ENCODE data around the gene KLK12.

Gene KLK12

DNA sequence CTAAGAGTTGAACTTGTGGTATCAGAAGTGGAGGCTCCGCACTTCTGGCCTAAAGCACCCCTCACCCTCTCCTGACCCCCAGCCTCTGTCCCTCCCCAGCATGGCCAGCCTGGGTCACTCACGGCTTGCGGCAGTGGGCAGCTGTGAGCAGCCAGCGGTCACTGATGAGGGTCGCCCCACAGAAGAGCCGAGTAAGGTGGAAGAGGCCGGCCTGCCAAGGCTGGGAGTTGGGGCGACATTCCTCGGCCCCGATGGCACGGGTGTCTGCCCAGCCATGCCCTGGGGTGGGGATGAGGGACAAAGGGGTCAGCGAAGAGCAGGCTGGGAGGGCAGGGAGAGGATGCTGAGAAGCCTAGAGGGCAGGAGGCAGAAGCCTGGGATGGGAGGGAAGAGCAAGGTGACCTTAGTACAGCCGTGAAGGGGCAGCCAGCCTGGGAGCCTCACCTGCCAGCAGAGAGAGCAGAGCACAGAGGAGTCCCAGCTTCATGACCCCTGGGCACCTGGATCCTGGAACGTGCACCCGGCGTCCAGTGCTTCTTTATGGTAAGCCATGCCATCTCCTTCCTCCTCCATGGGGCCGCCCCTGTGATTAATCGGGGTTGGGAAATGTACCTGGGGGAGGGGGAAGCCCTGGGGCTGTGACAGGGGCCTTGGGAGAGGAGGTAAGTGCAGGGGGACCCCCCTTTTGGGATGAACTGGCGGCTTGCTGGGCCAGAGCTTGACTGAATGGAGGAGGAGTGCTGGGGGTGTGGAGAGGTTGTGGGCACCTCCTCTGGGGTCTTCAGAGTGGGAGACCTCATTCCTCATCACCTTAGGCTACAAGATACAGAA, 25.5 kb downstream of the KLK12 start:
- peaks cover 0 to 55% of the 10 kb centered on the region in 2 experiments for H3K27me3 ChIP-seq (ENCODE audit: control insufficient read depth in 1 of 2, insufficient read depth in 1 of 2, low read length in 2 of 2)
- 80% methylated on average over 19 of the region's 19 CpGs for WGBS

DNA sequence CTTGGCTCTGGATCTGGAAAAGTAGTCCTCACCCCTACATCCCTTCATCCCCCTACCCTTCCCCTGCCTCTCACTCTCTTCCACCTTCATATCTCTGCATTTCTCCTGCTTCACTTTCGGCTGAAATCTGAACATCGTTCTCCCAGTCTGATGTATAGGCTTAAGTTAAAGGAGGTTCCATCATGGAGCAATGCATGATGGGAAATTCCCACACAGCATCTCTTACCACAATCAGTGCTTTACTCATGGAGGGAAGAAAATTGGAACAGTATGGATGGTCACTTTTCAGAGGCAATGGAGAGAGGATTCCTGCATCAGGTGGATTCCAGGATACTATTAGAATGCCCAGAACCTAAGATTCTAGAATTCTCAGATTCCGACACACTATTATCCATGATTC, 27.3 kb downstream of the KLK12 start:
- no peak for DNase-seq
- Histone ChIP-seq H2BK5ac (ENCODE audit: low read depth, low read length, poor library complexity, severe bottlenecking) (no peak overlapping the region), H3K4ac (ENCODE audit: low read depth in 1 of 2, low read length in 2 of 2) (no peak overlapping the region), H4K91ac (ENCODE audit: low read length) (peak overlapping the region; percentile 47), H3K4me3 (ENCODE audit: insufficient read depth in 1 of 2, low read depth in 1 of 2, low read length in 2 of 2) (no peak overlapping the region), H3K27me3 (ENCODE audit: control insufficient read depth in 1 of 2, insufficient read depth in 1 of 2, low read length in 2 of 2) (peaks cover 0 to 47% of the 10 kb centered on the region in 2 experiments), H2BK15ac (ENCODE audit: low read depth, poor library complexity, severe bottlenecking) (no peak overlapping the region), H2BK120ac (ENCODE audit: low read depth, low read length) (no peak overlapping the region), H3K79me1 (replicated peaks; ENCODE audit: low read length, poor library complexity, severe bottlenecking) (no peaks in the 10 kb centered on the region), H3K9ac (ENCODE audit: low read length) (no peak overlapping the region), H3K4me1 (ENCODE audit: control insufficient read depth, insufficient read depth, low read depth, low read length) (no peaks in the 10 kb centered on the region), H2AK5ac (ENCODE audit: low read length, severe bottlenecking) (no peak overlapping the region), H3K9me3 (ENCODE audit: control insufficient read depth, low read length) (no peaks in the 10 kb centered on the region), H3K18ac (ENCODE audit: low read depth in 1 of 2, low read length in 2 of 2) (no peak overlapping the region), H3K36me3 (ENCODE audit: control insufficient read depth in 1 of 2, insufficient read depth in 2 of 2, low read depth in 1 of 2, low read length in 2 of 2) (no peaks in the 10 kb centered on the region), H3K4me2 (ENCODE audit: low read length, poor library complexity, severe bottlenecking) (no peak overlapping the region), H3K27ac (ENCODE audit: low read length, poor library complexity, severe bottlenecking) (no peak overlapping the region), H3K14ac (ENCODE audit: low read length in 2 of 2) (no peak overlapping the region), H3K23ac (ENCODE audit: low read length in 2 of 2) (no peak overlapping the region), H2AFZ (ENCODE audit: low read depth, low read length) (no peak overlapping the region), H4K8ac (ENCODE audit: low read length) (no peak overlapping the region), H2BK12ac (ENCODE audit: low read length in 2 of 2) (no peak overlapping the region)
- WGBS = 100% methylated on average over 1 of the region's 3 CpGs

More for the DNA sequence above, 25.5 kb downstream of the KLK12 start:
- H3K18ac ChIP-seq (ENCODE audit: low read depth in 1 of 2, low read length in 2 of 2) = no peak overlapping the region
- H3K4me3 ChIP-seq (ENCODE audit: insufficient read depth in 1 of 2, low read depth in 1 of 2, low read length in 2 of 2) = no peak overlapping the region
- H2BK120ac ChIP-seq (ENCODE audit: low read depth, low read length) = no peak overlapping the region
- no peak overlapping the region for H3K27ac ChIP-seq (ENCODE audit: low read length, poor library complexity, severe bottlenecking)
- no peak overlapping the region for H2BK15ac ChIP-seq (ENCODE audit: low read depth, poor library complexity, severe bottlenecking)
- no peak overlapping the region for H2BK12ac ChIP-seq (ENCODE audit: low read length in 2 of 2)
- no peak overlapping the region for H2AFZ ChIP-seq (ENCODE audit: low read depth, low read length)
- no peaks in the 10 kb centered on the region for H3K4me1 ChIP-seq (ENCODE audit: control insufficient read depth, insufficient read depth, low read depth, low read length)
- no peak overlapping the region for H4K91ac ChIP-seq (ENCODE audit: low read length)
- H3K4ac ChIP-seq (ENCODE audit: low read depth in 1 of 2, low read length in 2 of 2) = no peak overlapping the region
- H3K79me1 ChIP-seq (replicated peaks; ENCODE audit: low read length, poor library complexity, severe bottlenecking) = no peaks in the 10 kb centered on the region
- no peaks in the 10 kb centered on the region for H3K36me3 ChIP-seq (ENCODE audit: control insufficient read depth in 1 of 2, insufficient read depth in 2 of 2, low read depth in 1 of 2, low read length in 2 of 2)
- no peak overlapping the region for H3K9ac ChIP-seq (ENCODE audit: low read length)
- H3K23ac ChIP-seq (ENCODE audit: low read length in 2 of 2) = no peak overlapping the region
- no peak overlapping the region for H2AK5ac ChIP-seq (ENCODE audit: low read length, severe bottlenecking)
- no peak overlapping the region for H3K4me2 ChIP-seq (ENCODE audit: low read length, poor library complexity, severe bottlenecking)
- H3K14ac ChIP-seq (ENCODE audit: low read length in 2 of 2) = no peak overlapping the region
- no peak for DNase-seq
- H3K9me3 ChIP-seq (ENCODE audit: control insufficient read depth, low read length) = no peaks in the 10 kb centered on the region
- H4K8ac ChIP-seq (ENCODE audit: low read length) = no peak overlapping the region
- no peak overlapping the region for H2BK5ac ChIP-seq (ENCODE audit: low read depth, low read length, poor library complexity, severe bottlenecking)

DNA sequence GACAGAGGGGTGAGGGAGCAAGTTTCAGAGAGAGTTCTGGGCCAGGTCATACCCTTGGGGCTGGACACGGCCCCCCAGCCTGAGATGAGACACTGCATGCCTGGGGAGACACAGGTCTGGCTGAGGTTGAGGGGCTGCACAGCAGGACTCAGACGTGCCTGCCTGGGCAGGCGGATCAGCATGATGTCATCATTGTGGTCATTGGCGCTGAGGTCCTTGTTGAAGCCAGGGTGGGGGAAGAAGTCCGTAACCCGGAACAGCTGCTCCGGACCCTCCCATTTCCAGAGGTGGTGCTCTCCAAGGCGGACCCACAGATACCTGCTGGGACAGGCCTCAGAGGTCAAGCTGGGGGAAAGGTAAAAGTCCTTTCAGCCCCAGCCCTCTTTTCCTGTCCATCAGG, 28.4 kb downstream of the KLK12 start:
- Histone ChIP-seq H3K9ac (ENCODE audit: low read length) (no peak overlapping the region), H3K14ac (ENCODE audit: low read length in 2 of 2) (no peak overlapping the region), H2BK15ac (ENCODE audit: low read depth, poor library complexity, severe bottlenecking) (no peak overlapping the region), H2BK5ac (ENCODE audit: low read depth, low read length, poor library complexity, severe bottlenecking) (no peak overlapping the region), H3K9me3 (ENCODE audit: control insufficient read depth, low read length) (no peaks in the 10 kb centered on the region), H2AFZ (ENCODE audit: low read depth, low read length) (no peak overlapping the region), H3K4ac (ENCODE audit: low read depth in 1 of 2, low read length in 2 of 2) (no peak overlapping the region), H3K23ac (ENCODE audit: low read length in 2 of 2) (no peak overlapping the region), H4K8ac (ENCODE audit: low read length) (no peak overlapping the region), H3K4me3 (ENCODE audit: insufficient read depth in 1 of 2, low read depth in 1 of 2, low read length in 2 of 2) (peak overlapping the region in 1 of 2 experiments; percentile 3), H3K36me3 (ENCODE audit: control insufficient read depth in 1 of 2, insufficient read depth in 2 of 2, low read depth in 1 of 2, low read length in 2 of 2) (no peaks in the 10 kb centered on the region), H3K18ac (ENCODE audit: low read depth in 1 of 2, low read length in 2 of 2) (no peak overlapping the region), H3K4me2 (ENCODE audit: low read length, poor library complexity, severe bottlenecking) (no peak overlapping the region), H2BK12ac (ENCODE audit: low read length in 2 of 2) (no peak overlapping the region), H2AK5ac (ENCODE audit: low read length, severe bottlenecking) (no peak overlapping the region), H4K91ac (ENCODE audit: low read length) (no peak overlapping the region), H3K27ac (ENCODE audit: low read length, poor library complexity, severe bottlenecking) (no peak overlapping the region), H3K4me1 (ENCODE audit: control insufficient read depth, insufficient read depth, low read depth, low read length) (no peaks in the 10 kb centered on the region), H3K27me3 (ENCODE audit: control insufficient read depth in 1 of 2, insufficient read depth in 1 of 2, low read length in 2 of 2) (peaks cover 0 to 54% of the 10 kb centered on the region in 2 experiments), H3K79me1 (replicated peaks; ENCODE audit: low read length, poor library complexity, severe bottlenecking) (no peaks in the 10 kb centered on the region), H2BK120ac (ENCODE audit: low read depth, low read length) (no peak overlapping the region)
- no peak for DNase-seq
- WGBS = 67% methylated on average over 8 of the region's 8 CpGs

DNA sequence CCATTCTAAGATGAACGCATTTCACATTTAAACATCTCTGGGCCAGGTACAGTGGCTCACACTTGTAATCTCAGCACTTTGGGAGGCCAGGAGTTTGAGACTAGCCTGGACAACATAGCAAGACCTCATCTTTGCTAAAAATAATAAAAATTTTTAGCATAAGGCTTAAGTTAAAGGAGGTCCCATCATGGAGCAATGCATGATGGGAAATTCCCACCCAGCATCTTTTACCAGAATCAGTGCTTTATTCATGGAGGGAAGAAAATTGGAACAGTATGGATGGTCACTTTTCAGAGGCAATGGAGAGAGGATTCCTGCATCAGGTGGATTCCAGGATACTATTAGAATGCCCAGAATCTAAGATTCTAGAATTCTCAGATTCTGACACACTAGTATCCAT, 29.6 kb downstream of the KLK12 start:
- H3K18ac ChIP-seq (ENCODE audit: low read depth in 1 of 2, low read length in 2 of 2) = no peak overlapping the region
- no peak overlapping the region for H2AK5ac ChIP-seq (ENCODE audit: low read length, severe bottlenecking)
- H3K14ac ChIP-seq (ENCODE audit: low read length in 2 of 2) = no peak overlapping the region
- no peak overlapping the region for H2BK15ac ChIP-seq (ENCODE audit: low read depth, poor library complexity, severe bottlenecking)
- H2BK5ac ChIP-seq (ENCODE audit: low read depth, low read length, poor library complexity, severe bottlenecking) = no peak overlapping the region
- H4K91ac ChIP-seq (ENCODE audit: low read length) = no peak overlapping the region
- H4K8ac ChIP-seq (ENCODE audit: low read length) = no peak overlapping the region
- H2BK120ac ChIP-seq (ENCODE audit: low read depth, low read length) = no peak overlapping the region
- H3K9ac ChIP-seq (ENCODE audit: low read length) = no peak overlapping the region
- H3K79me1 ChIP-seq (replicated peaks; ENCODE audit: low read length, poor library complexity, severe bottlenecking) = no peaks in the 10 kb centered on the region
- no peak overlapping the region for H3K4ac ChIP-seq (ENCODE audit: low read depth in 1 of 2, low read length in 2 of 2)
- no peak overlapping the region for H3K27ac ChIP-seq (ENCODE audit: low read length, poor library complexity, severe bottlenecking)
- H3K4me2 ChIP-seq (ENCODE audit: low read length, poor library complexity, severe bottlenecking) = no peak overlapping the region
- no peaks in the 10 kb centered on the region for H3K36me3 ChIP-seq (ENCODE audit: control insufficient read depth in 1 of 2, insufficient read depth in 2 of 2, low read depth in 1 of 2, low read length in 2 of 2)
- no peaks in the 10 kb centered on the region for H3K4me1 ChIP-seq (ENCODE audit: control insufficient read depth, insufficient read depth, low read depth, low read length)
- peaks cover 0 to 55% of the 10 kb centered on the region in 2 experiments for H3K27me3 ChIP-seq (ENCODE audit: control insufficient read depth in 1 of 2, insufficient read depth in 1 of 2, low read length in 2 of 2)
- 100% methylated on average over 1 of the region's 1 CpG for WGBS
- H3K4me3 ChIP-seq (ENCODE audit: insufficient read depth in 1 of 2, low read depth in 1 of 2, low read length in 2 of 2) = no peak overlapping the region
- no peak overlapping the region for H2AFZ ChIP-seq (ENCODE audit: low read depth, low read length)
- no peak overlapping the region for H2BK12ac ChIP-seq (ENCODE audit: low read length in 2 of 2)
- no peak overlapping the region for H3K23ac ChIP-seq (ENCODE audit: low read length in 2 of 2)
- H3K9me3 ChIP-seq (ENCODE audit: control insufficient read depth, low read length) = no peaks in the 10 kb centered on the region
- no peak for DNase-seq

Data from mesenchymal stem cell (in vitro differentiated cells and primary cell).